B cell (primary cell): ENCODE measurements around the gene CCNL1.

Experiments used
- CTCF ChIP-seq: fragments of 200-600 bp; IDR thresholded peaks from one replicate; pipeline ENCODE4 v1.8.0; 2022; ENCODE audit warnings: antibody characterized with exemption, mild to moderate bottlenecking
- EZH2 ChIP-seq: IDR thresholded peaks from 2 replicates; pipeline ENCODE4 v1.6.1; 2012; ENCODE audit warnings: borderline replicate concordance, low read depth, mild to moderate bottlenecking, moderate library complexity, low read length; ENCODE audit not compliant: insufficient read depth, poor library complexity, severe bottlenecking

GRCh38 chr3:157174290-157174648 is 14.3 kb upstream of the CCNL1 start:
- no peak for TF ChIP-seq CTCF
- TF ChIP-seq EZH2 = no peak
